GM12891 (cell line): Measurements from ENCODE around the gene INCENP.

ENCODE experiments used
- POLR2A ChIP-seq: IDR thresholded peaks from 2 replicates; pipeline ENCODE4 v1.6.1; 2011; ENCODE audit warnings: low read depth, low read length, control low read depth
- POLR2AphosphoS5 ChIP-seq: IDR thresholded peaks from 2 replicates; pipeline ENCODE4 v1.6.1; 2011; ENCODE audit warnings: low read depth, low read length, control low read depth
- SPI1 ChIP-seq: IDR thresholded peaks from 2 replicates; pipeline ENCODE4 v1.6.1; 2011; ENCODE audit warnings: low read depth, low read length, control low read depth
- TAF1 ChIP-seq: IDR thresholded peaks from 2 replicates; pipeline ENCODE4 v1.6.1; 2011; ENCODE audit warnings: low read depth, low read length, control low read depth

- no peak for TF ChIP-seq SPI1
- no peak for TF ChIP-seq TAF1
- TF ChIP-seq POLR2AphosphoS5 = no peak
- no peak for TF ChIP-seq POLR2A
Observed at GRCh38 chr11:62128835-62129234, 5.0 kb downstream of the INCENP start.
